Measurements from ENCODE around the gene DRD4. TPM values are rescaled to one million over a fixed set of nuclear protein-coding genes. Genes with fewer than 3 reads are reported as not detected.

The DRD4 gene
- total and polyA plus RNA-seq, 2 of the 8 experiments (the other 6 are each of a cell fraction or from before 2014, with no cell fraction given): 3.4 to 4.9 TPM

DNA sequence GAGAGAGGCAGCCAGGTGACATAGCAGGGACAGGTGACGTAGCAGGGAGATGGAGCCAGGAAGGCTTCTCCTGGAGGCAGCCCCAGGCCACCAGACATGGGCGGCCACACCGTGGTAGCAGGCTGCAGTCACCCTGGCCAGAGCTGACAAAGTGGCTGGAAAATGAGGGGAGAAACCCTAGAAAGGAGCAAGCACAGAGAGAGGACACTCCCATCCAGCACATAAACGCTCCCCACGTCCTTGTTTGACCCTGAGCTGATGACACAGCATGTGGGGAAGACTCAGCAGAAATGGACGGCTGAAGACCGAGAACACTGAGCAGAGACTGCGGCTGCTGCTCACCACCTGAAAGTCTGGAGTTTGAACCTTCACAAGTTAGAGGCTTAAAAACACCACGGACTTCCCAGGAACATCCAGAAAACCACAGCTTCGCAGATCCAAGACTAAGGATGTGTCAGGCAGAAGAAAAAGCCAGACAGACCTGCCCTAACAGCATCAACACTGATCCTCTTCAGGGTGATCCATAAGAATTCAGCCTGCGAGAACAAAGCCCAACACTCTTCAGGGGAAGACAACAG lies 28.7 kb downstream of the DRD4 start:
- no peaks in the 10 kb centered on the region; a peak in 1 of 4 replicates for H3K79me2 ChIP-seq (ENCODE audit: control insufficient read depth in 1 of 2, insufficient read depth in 2 of 2, low read length in 2 of 2)
- no peak overlapping the region for H3K18ac ChIP-seq (ENCODE audit: extremely low read depth, low read length)
- no peak overlapping the region for H4K5ac ChIP-seq (ENCODE audit: insufficient read length, low read depth, low read length)
- no peak overlapping the region for H4K8ac ChIP-seq (ENCODE audit: extremely low read depth, insufficient read depth, low read length)
- H2AK5ac ChIP-seq (ENCODE audit: low read depth, low read length): no peak overlapping the region
- H2BK120ac ChIP-seq (replicated peaks; ENCODE audit: low read depth, low read length): no peak overlapping the region
- FAIRE-seq (no peak), DNase-seq (ENCODE audit: low read depth in 1 of 2, low spot score in 2 of 2) (no peak)
- no peak overlapping the region for H3K14ac ChIP-seq (ENCODE audit: insufficient read length)
- no peaks in the 10 kb centered on the region; the same call in none of the 2 replicates for H3K79me1 ChIP-seq (ENCODE audit: low read depth, low read length)
- no peaks in the 10 kb centered on the region for H3K23me2 ChIP-seq (ENCODE audit: low read depth, low read length)
- TF ChIP-seq SRF (IDR thresholded peaks at IDR 0.05; ENCODE audit: low read depth, low read length) (no peak), TEAD4 (IDR thresholded peaks at IDR 0.05; ENCODE audit: low read depth, low read length) (no peak), POLR2AphosphoS5 (IDR thresholded peaks at IDR 0.05; ENCODE audit: low read depth, low read length) (no peak), CBX5 (IDR thresholded peaks at IDR 0.05; ENCODE audit: low read depth, low read length) (no peak), EZH2 (IDR thresholded peaks at IDR 0.05; ENCODE audit: low read depth, low read length, severe bottlenecking) (no peak), JUND (IDR thresholded peaks at IDR 0.05; ENCODE audit: low read length) (no peak), CREB1 (IDR thresholded peaks at IDR 0.05) (no peak)
- H3K27ac ChIP-seq (ENCODE audit: low read depth, low read length): no peak overlapping the region
- H2BK5ac ChIP-seq (ENCODE audit: low read depth, low read length): no peak overlapping the region; the same call in 1 of the 2 replicates
- no peak overlapping the region for H3K23ac ChIP-seq (ENCODE audit: insufficient read length)
- H3K56ac ChIP-seq (replicated peaks; ENCODE audit: insufficient read length, low read depth, low read length): no peak overlapping the region
- H3K4me3 ChIP-seq (ENCODE audit: extremely low read depth in 1 of 4, insufficient read depth in 2 of 4, low read depth in 3 of 4, low read length in 4 of 4): no peak overlapping the region
- no peak overlapping the region for H2BK12ac ChIP-seq (ENCODE audit: low read depth, low read length)
- H2BK15ac ChIP-seq (ENCODE audit: low read length): no peak overlapping the region
- ChIA-PET POLR2A (ENCODE audit: partially characterized antibody) (no interaction called here), CTCF (ENCODE audit: partially characterized antibody) (interaction anchor here (1.0 to 2.2 kb wide), 4 partner anchors 10 to 97 kb away, joined by 3 to 6 read pairs (median 4); no protein-coding TSS in a partner anchor)
- H3K4ac ChIP-seq (replicated peaks; ENCODE audit: insufficient read length, low read depth, low read length): no peak overlapping the region
- H3K4me1 ChIP-seq (replicated peaks in 1 of 4; ENCODE audit: control insufficient read depth in 3 of 4, insufficient read depth in 4 of 4, low read length in 3 of 4): no peaks in the 10 kb centered on the region
- no peak overlapping the region for H2BK20ac ChIP-seq (ENCODE audit: low read length)
- H3K9me3 ChIP-seq (ENCODE audit: insufficient read depth in 2 of 2, low read depth in 1 of 2, low read length in 1 of 2): peaks cover 0 to 4% of the 10 kb centered on the region in 2 experiments; a peak in 1 of 4 replicates
- peaks cover 5 to 9% of the 10 kb centered on the region in 2 experiments for H4K20me1 ChIP-seq (replicated peaks in 1 of 2; ENCODE audit: control insufficient read depth in 1 of 2, insufficient read depth in 2 of 2, low read length in 2 of 2)
- no peak overlapping the region for H2AFZ ChIP-seq (ENCODE audit: low read length)
- H3K27me3 ChIP-seq (replicated peaks in 1 of 4; ENCODE audit: control insufficient read depth in 3 of 4, extremely low read depth in 1 of 4, insufficient read depth in 3 of 4, low read length in 3 of 4): no peaks in the 10 kb centered on the region
- no peak overlapping the region for H3K4me2 ChIP-seq (ENCODE audit: insufficient read depth in 1 of 2, low read depth in 2 of 2, low read length in 2 of 2)
- no peak overlapping the region for H4K91ac ChIP-seq (replicated peaks; ENCODE audit: insufficient read length, low read length)
- WGBS, 2 experiments (ENCODE audit: extremely low coverage in 1 of 2, insufficient coverage in 1 of 2, insufficient read length in 1 of 2, insufficient replicate concordance in 2 of 2, low coverage in 1 of 2, low lambda C conversion rate in 2 of 2, missing lambda C conversion rate in 1 of 2): 92% methylated on average over 11 of the region's 11 CpGs; no CpG with 5 or more reads in 1 of the 2 experiments
- H3K9ac ChIP-seq (replicated peaks in 1 of 4; ENCODE audit: extremely low read depth in 1 of 4, low read depth in 3 of 4, low read length in 3 of 4): no peak overlapping the region
- H3K36me3 ChIP-seq (ENCODE audit: control insufficient read depth in 2 of 4, insufficient read depth in 4 of 4, low read length in 3 of 4): peaks cover 0 to 16% (median 6%) of the 10 kb centered on the region in 4 experiments; a peak in 6 of 8 replicates

Measured in H1 (cell line).